ENCODE measurements around the gene AP2A2.

Gene AP2A2

DNA sequence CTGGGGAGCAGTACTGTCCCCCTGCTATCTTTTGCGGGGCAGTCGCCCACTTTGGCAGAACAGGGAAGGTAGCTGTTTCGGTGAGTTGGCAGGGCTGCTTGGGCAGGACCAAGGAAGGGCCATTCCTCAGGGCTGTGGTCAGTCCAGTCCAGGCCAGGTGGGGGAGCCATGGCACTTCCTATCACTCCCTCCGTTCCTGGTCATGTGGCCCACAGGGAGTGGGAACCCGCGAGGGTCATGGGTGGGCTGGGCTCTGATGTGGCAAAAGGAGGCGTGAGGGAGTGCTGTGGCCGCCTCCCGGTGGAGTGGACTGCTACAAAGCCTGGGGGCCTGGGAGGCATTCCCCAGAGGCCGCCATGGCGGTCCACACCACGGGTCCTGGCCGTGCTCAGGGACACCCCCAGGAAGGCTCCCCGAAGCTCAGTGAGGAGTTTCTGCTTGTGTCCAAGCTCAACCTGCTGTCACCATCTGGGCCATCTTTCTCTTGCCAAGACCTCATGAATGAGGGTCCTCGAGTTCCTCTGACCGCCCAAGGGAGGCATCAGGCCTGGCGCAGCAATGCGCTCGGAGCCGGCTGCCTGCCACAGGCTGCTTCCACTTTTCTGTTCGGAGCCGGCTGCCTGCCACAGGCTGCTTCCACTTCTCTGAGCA lies 27.0 kb upstream of the AP2A2 start:
- DNase-seq: no peak

DNA sequence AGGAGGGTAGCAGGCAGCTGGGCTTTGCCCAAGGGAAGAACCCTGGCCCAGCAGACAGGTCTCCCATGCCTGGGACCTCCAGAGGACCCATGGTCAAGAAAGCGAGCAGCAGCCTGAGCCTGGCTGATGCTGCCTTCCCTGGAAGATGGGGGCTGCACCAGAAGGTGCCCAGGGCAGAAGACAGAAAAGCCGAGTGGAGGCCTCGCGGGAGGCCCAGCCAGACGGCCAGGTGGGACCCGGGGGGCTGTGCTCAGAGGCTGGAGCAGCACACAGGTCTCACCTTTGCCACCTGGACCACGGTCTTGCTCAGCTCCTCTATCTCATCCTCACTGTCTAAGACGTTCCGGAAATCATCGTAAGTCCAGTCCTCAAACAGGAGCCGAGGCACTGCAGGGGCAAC lies 25.9 kb upstream of the AP2A2 start:
- no peak for DNase-seq

DNA sequence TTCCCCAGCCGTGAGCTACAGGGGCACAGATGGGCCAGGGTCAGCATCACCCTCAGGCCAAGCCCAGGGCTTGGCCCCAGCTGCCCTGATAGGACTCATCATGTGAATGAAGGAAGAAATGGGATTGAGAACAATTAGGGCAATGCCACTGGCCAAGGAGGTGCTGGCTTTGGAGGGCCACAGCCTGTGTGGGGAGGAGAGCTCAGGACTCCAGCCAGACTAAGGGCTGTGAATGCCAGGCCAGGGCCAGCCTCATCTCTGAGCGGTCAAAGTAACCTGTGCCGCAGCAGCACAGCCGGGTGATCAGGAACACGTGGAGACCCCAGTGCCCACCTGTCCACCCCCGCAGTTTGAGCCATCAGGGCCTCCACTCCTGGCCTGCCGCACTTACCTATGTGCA lies 25.1 kb upstream of the AP2A2 start:
- no peak for DNase-seq

DNA sequence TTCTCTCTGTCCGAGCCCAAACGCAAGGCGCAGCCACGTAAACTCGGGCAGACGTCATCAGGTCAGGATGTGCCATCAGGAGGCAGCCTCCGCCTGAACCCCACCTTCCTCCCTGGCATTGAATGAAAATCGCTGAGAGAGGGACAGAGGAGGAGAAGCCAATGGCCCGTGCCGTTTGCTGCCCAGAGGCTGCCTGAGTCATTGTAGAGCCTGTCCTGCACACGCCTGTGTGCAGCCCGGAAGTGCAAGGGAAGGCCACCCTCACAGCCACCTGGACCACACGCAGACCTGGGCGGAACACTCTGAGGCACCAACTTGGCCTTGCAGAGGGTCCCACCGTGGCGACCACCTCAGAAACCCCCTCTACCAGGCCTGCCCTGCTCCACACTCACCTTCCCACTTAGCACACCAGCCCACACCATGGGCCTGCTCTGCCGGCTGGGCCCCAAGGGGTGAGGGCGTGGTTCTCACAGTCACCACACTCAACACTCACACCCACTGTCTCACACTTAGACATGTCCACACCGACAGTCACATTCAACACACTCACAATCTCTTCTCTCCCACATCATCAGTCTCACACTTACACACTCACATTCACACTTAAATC lies 24.1 kb upstream of the AP2A2 start:
- no peak for DNase-seq

DNA sequence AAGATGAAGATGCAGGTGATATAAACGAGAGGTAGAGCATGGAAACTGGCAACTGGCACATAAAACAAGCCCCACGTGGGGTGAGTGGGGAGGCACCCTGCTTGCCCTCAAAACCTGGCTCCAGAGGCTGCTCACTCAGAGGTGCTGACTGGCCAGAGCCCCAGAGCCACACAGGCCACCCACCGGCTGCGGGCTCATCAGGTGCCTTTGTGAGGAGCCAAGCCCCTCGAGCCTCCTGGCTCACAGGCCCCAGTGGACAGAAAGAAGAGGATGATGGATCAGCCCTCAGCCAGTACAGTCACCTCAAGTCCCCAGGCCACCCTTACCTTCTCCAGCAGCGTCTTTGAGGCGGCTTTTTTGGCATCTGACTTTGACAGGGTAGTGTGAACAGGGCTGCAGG lies 21.3 kb upstream of the AP2A2 start:
- no peak for DNase-seq

DNA sequence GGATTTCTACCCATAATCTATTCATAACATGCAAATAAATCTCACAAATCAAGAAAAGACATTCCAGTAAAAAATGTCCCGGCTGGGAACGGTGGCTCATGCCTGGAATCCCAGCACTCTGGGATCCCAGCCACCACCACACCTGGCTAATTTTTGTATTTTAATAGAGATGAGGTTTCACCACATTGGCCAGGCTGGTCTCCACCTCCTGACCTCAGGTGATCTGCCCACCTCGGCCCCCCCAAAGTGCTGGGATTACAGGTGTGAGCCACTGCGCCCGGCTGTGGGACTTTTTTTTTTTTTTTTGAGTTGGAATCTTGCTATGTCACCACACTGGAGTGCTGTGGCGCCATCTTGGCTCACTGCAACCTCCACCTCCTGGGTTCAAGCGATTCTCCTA lies 19.7 kb upstream of the AP2A2 start:
- DNase-seq: no peak

DNA sequence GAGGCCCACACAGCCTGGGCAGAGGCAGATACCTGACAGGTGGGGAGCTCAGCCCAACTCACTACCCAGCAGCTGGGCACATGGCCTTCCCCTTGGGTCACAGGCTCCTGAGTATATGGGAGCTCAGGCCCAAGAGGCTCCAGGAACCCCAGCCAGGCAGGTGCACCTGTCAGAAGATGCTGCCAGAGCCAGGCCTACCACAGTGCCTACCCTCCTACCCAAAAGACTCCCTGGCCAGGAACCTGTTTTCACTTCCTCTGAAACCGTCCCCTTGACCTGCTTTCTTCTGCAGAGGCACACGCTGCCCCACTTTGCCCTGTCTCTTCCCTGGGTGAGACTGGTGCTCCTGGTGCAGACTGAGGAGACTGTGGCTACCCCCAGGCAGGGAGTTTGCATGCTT lies 18.0 kb upstream of the AP2A2 start:
- DNase-seq: no peak

DNA sequence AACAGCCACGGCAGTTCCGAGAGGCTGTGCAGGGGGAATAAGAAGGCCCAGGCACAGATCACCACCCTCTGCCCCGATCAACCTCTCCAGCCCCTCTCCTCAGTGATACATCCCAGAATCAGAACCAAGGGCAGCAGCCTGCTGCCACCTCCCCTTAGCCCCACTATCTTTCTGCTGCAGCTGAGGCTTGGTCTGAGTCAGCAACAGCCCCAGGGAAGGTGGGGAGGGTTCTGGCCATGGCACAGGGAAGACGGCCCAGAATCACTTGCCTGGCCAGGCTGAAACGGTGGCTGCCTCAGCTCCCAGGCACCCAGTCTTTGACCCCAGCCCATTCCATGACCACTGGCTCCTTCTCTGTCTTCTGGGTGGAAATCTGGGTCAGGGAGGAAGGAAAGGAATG lies 17.4 kb upstream of the AP2A2 start:
- DNase-seq: no peak

- no peak for DNase-seq
Observed at GRCh38 chr11:909406-909805, 16.3 kb upstream of the AP2A2 start.

DNA sequence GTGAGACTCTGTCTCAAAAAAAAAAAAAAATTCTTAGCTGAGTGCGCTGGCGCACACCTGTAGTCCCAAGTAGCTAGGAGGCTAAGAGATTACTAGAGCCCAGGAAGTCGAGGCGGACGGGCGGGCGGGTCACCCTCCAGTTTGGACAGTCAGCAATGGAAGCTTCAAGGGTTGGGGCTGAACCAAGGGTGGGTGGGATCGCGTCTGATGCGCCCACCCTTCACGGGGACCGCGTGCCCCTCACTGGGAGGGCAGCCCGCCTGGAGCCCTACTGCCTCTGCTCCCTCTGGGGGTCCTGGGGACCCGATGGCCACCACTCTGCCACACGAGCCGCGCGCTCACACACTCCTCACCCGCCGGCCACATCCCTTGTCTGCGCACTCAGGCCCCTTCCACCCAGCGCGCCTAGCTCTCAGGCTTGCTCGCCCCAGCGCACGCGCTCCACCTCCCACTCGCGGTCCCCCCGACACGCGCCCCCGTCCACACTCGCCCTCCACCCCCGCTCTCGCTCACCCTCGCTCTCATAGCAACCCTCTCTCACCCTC lies 15.6 kb upstream of the AP2A2 start:
- no peak for DNase-seq

GRCh38 chr11:910589-911030 lies 15.1 kb upstream of the AP2A2 start, which contains the start of gene CHID1:
CHID1 (minus strand) TSS chr11:910810; CDS start chr11:904816, 5,994 bp downstream.
- DNase-seq: peak; percentile 78

DNA sequence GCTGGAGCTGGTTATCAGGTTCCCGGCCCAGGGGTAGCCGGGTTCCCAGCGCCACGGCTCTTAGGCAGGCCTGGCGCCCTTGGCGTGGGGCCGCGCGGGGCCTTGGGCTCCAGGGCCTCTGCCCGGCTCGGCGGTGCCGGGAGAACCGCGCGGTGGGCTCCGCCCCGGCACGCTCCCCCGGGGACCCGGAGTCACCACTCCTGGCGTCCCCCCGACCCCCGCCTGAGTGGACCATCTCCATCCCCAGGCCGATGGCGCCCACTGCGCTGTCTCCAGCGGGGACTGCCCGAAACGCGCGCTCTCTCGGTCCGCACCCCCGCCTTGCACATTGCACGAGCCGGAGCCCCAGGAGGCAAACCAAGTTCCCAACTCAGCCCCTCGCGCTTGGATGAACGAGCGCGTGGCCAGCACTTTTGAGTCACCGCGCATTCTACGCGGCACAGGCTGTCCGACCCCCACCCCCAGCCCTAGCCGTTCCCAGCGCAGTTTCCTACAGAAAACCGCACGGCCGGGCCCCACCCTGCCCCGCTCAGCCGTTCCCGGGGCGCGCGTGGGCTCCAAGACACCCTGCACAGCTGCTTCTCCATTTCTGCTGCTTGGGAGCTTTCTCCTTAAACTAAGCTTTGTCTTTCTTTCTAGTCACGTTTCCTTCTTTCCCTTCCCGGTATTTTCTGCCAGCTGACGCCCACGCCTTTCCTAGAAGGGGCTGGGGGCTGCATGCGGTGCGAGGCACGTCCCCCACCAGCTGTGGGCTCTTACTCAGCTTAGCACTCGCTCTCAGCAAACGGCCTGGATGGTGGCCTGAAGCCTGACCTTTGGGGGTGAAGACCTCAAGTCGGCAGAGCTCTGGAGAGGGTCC lies 14.4 kb upstream of the AP2A2 start:
- peak; percentile 73 for DNase-seq

DNA sequence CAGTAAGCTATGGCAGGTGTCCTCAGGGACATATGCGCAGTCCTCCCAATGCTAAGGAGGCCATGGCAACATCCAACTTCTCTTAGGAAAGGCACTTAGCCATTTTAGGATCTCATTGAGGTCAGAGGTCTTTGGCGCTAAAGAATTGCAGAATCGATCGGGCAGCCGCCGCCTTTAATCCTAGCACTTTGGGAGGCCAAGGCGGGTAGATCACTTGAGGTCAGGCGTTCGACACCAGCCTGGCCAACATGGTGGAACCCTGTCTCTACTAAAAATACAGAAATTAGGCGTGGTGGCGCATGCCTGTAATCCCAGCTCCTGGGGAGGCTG lies 13.8 kb upstream of the AP2A2 start:
- no peak for DNase-seq

DNA sequence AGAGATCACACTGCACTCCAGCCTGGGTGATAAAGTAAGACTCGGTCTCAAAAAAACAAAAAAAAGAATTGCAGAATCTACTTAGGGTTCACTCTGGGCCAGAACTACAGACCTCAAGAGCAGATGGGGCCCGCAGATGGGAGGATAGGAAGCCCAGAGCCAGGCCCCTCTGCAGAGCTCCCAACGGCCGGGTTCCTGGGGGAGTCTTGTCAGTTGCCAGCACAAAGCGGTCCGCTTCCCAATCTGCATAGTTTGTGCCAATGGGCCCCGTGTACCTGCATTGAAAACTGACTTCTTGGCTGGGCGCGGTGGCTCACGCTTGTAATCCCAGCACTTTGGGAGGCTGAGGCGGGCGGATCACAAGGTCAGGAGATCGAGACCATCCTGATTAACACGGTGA lies 13.4 kb upstream of the AP2A2 start:
- DNase-seq: no peak

- no peak for DNase-seq
Observed at GRCh38 chr11:913043-913442, 12.6 kb upstream of the AP2A2 start.

- DNase-seq: no peak
Observed at GRCh38 chr11:914204-914603, 11.5 kb upstream of the AP2A2 start.

DNA sequence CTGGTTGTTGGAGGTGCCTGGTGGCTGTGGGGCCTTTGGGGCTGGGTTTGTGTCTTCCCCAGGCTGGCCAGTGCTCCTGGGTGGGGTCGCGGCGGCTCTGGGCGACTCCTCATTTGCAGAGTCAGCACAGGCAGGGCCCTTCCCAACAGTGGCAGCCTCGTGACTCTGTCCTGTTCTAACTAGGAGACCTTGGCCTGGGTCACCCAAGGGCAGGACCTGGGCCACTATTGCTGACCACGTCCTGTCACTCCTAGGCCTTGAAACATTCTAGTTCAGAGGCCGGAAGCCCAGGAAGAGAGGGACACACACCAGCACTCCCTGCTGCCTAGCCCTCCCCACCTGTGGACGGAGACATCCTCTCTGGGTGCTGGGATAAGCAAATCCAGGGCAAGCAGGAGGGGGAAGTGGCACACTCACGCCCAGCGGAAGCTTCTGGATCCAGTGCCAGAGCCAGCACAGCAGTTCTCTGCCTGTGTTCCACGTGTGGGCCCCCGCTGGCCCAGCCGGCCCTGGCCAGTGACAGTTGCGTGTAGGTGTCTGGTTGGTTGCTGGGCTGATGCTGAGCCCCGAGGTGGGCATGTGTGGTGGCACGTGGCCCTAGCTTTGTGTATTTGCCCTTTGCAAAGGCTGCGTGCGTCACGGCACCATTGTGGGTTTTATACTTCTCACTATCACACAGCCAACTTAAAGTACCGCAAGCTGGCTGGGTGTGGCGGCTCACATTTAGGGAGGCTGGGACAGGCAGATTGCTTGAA lies 10.7 kb upstream of the AP2A2 start:
- DNase-seq: no peak

- no peak for DNase-seq
Observed at GRCh38 chr11:917426-917825, 8.2 kb upstream of the AP2A2 start.

- no peak for DNase-seq
Observed at GRCh38 chr11:921921-922678, 3.6 kb upstream of the AP2A2 start.

- DNase-seq: no peak
Observed at GRCh38 chr11:923691-924405, 1.8 kb upstream of the AP2A2 start.

GRCh38 chr11:924406-925157 lies 1.1 kb upstream of the AP2A2 start:
- no peak for DNase-seq
